NB4 (cell line): Measurements from ENCODE around the gene DNAH8.

Experiments
- DNase-seq: peaks from one replicate; pipeline ENCODE4 v3.0.0; 2010; ENCODE audit warnings: low read depth
- H3K4me3 ChIP-seq: one replicate; pipeline ENCODE4 v1.5.1; 2011; ENCODE audit warnings: mild to moderate bottlenecking, low read depth, low read length, moderate library complexity
- CTCF ChIP-seq: IDR thresholded peaks from one replicate; pipeline ENCODE4 v1.5.1; 2012; ENCODE audit warnings: low read depth, low read length
- MAX ChIP-seq: IDR thresholded peaks from 2 replicates; pipeline ENCODE4 v1.6.1; 2011; ENCODE audit warnings: low read depth, low read length
- MYC ChIP-seq: IDR thresholded peaks from 2 replicates; pipeline ENCODE4 v1.6.1; 2011; ENCODE audit warnings: low read depth, low read length
- POLR2A ChIP-seq: IDR thresholded peaks from 2 replicates; pipeline ENCODE4 v1.6.1; 2011; ENCODE audit warnings: mild to moderate bottlenecking; ENCODE audit not compliant: insufficient read length; ENCODE audit errors: extremely low read depth

The DNAH8 gene

GRCh38 chr6:38973178-38974057, 258.3 kb downstream of the DNAH8 start:
- peak; percentile 65 for TF ChIP-seq CTCF
- no peak for TF ChIP-seq POLR2A
- peak; percentile 73 for DNase-seq
- H3K4me3 ChIP-seq: no peak overlapping the region

- TF ChIP-seq MAX (no peak), CTCF (no peak), POLR2A (no peak), MYC (no peak)
- no peak for DNase-seq
- no peak overlapping the region for H3K4me3 ChIP-seq
Measured at GRCh38 chr6:38974389-38975151, 259.5 kb downstream of the DNAH8 start.

GRCh38 chr6:38975621-38976049, 260.5 kb downstream of the DNAH8 start:
- no peak for DNase-seq
- no peak overlapping the region for H3K4me3 ChIP-seq
- no peak for TF ChIP-seq CTCF
- TF ChIP-seq POLR2A: no peak
- no peak for TF ChIP-seq MYC
- no peak for TF ChIP-seq MAX

GRCh38 chr6:38976051-38976450, 260.9 kb downstream of the DNAH8 start:
- no peak for TF ChIP-seq MAX
- TF ChIP-seq POLR2A: no peak
- TF ChIP-seq MYC: no peak
- TF ChIP-seq CTCF: no peak
- H3K4me3 ChIP-seq: no peak overlapping the region
- DNase-seq: no peak

GRCh38 chr6:38976801-38977500, 261.8 kb downstream of the DNAH8 start:
- TF ChIP-seq POLR2A (no peak), MYC (no peak), CTCF (no peak)
- no peak overlapping the region for H3K4me3 ChIP-seq
- no peak for DNase-seq
